Activated CD4-positive, alpha-beta T cell treated with anti-CD3 and anti-CD28 coated beads, Interleukin-2, amount 10 ng/mL, durations not matched to agents 24 days and 14 days (primary cell): ENCODE data around the gene PRKCQ. TPM values are rescaled to one million over a fixed set of nuclear protein-coding genes. Genes with fewer than 3 reads are reported as not detected.
"Not testable (repeated sequence)": the region's sequence is repeated elsewhere in the genome, so short reads cannot be mapped to it uniquely, and the experiment has no call there.

Experiments used
- DNase-seq: peaks from one replicate; pipeline ENCODE4 v3.0.0; 2022
- H3K27ac Mint-ChIP-seq: one replicate; pipeline ENCODE4 v1.8.0; 2022; ENCODE audit warnings: mild to moderate bottlenecking, mixed read lengths
- H3K27me3 Mint-ChIP-seq: one replicate; pipeline ENCODE4 v1.8.0; 2022; ENCODE audit warnings: mixed read lengths
- H3K36me3 Mint-ChIP-seq: one replicate; pipeline ENCODE4 v1.8.0; 2022; ENCODE audit warnings: low read depth, mild to moderate bottlenecking, mixed read lengths
- H3K4me1 Mint-ChIP-seq: one replicate; pipeline ENCODE4 v1.8.0; 2021; ENCODE audit warnings: mixed read lengths
- H3K4me3 Mint-ChIP-seq: one replicate; pipeline ENCODE4 v1.8.0; 2022; ENCODE audit warnings: mild to moderate bottlenecking, moderate library complexity, mixed read lengths
- H3K9me3 Mint-ChIP-seq: one replicate; pipeline ENCODE4 v1.8.0; 2021; ENCODE audit warnings: mixed read lengths
- intact Hi-C: fragments of 100-400 bp; cut with micrococcal nuclease; formaldehyde crosslinking; loops from one replicate; pipeline ENCODE4 v1.15.1; 2023
- total RNA-seq: library from RNA; stranded (reverse); gene quantifications from 2 replicates; pipeline ENCODE4 v1.2.3, GENCODE V29; 2022

Gene PRKCQ
- total RNA-seq, 1 donor from 2014 or later: 36.0 TPM

DNA sequence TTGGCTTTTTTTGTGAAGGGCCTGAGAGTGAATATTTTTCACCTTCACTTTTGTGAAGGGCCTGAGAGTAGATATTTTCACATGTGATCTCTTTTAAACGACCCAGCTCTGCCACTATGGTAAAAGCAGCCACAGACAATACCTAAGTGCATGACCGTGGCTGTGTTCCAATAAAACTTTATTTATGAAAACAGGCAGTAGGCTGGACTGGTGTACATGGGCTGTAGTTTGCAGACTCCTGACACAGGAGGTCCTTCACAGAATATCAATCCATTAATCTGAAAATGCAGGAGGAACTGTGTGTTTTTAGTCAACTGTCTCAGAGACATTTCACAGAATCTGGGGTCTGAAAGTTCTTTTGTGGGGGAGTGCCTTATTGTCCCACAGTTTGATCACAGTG, 186.9 kb downstream of the PRKCQ start:
- Mint-ChIP-seq H3K4me3 (no peak overlapping the region), H3K27me3 (no peaks in the 10 kb centered on the region), H3K9me3 (peaks cover 20% of the 10 kb centered on the region), H3K27ac (no peak overlapping the region), H3K36me3 (peaks cover 37% of the 10 kb centered on the region), H3K4me1 (no peaks in the 10 kb centered on the region)
- intact Hi-C loops: no loop called here
- no peak for DNase-seq

DNA sequence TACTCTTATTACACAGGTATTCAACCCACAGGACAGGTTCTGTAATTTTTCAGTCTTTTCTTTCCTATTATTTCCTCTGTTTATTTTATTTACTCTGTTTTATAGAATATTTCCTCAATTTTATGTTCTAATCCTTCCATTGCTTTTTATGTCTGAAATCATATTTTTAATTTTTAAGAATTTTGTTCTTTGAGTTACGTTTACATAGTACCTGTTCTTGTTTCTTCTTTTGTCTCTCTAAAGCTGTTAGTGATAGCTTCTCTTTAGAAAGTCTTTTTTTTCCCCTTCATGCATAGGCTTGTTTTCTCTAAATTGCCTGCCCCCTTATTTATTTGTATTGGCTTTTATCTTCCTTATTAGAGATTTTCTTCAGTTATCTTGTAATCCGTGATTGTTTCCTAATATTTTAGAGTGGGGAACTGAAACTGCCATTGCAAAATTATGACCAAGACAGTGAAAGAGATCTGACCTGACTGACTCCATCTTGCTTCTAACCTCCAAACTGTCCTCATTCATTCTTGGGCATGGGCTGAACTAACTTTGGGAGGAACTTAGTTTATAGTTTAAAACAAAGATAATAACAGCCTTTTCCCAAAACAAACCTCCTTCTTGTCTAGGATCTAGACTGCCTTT, 189.7 kb downstream of the PRKCQ start:
- H3K9me3 Mint-ChIP-seq: peaks cover 24% of the 10 kb centered on the region
- no peaks in the 10 kb centered on the region for H3K4me1 Mint-ChIP-seq
- no peak overlapping the region for H3K27ac Mint-ChIP-seq
- no peaks in the 10 kb centered on the region for H3K27me3 Mint-ChIP-seq
- no peak for DNase-seq
- intact Hi-C loops: no loop called here
- H3K4me3 Mint-ChIP-seq: no peak overlapping the region
- H3K36me3 Mint-ChIP-seq: peaks cover 43% of the 10 kb centered on the region

GRCh38 chr10:6388261-6388893, 191.7 kb downstream of the PRKCQ start:
- Mint-ChIP-seq H3K4me1 (peaks cover 1% of the 10 kb centered on the region), H3K9me3 (peaks cover 24% of the 10 kb centered on the region), H3K27ac (no peak overlapping the region), H3K36me3 (peaks cover 37% of the 10 kb centered on the region), H3K27me3 (no peaks in the 10 kb centered on the region), H3K4me3 (no peak overlapping the region)
- no peak for DNase-seq
- intact Hi-C loops: no loop called here

DNA sequence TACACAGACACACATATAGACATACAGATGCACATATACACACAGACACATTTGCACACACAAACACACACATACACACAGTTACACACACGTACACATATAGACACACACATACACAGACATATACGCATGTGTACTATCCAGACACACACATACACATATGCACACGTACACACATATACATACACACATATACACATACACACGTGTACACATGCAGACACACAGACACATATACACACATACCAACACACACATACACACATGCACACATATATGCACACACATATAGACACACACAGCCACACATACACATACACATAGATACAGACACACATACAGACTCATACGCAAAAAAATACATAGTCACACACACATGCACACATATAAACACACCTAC, 193.1 kb downstream of the PRKCQ start:
- Mint-ChIP-seq H3K4me1 (peaks cover 11% of the 10 kb centered on the region), H3K4me3 (no peak overlapping the region), H3K36me3 (peaks cover 36% of the 10 kb centered on the region), H3K9me3 (peaks cover 24% of the 10 kb centered on the region), H3K27ac (no peak overlapping the region), H3K27me3 (no peaks in the 10 kb centered on the region)
- no peak for DNase-seq
- intact Hi-C loops: no loop called here

- Mint-ChIP-seq H3K4me3 (no peak overlapping the region), H3K4me1 (peaks cover 16% of the 10 kb centered on the region), H3K27ac (no peak overlapping the region), H3K27me3 (no peaks in the 10 kb centered on the region), H3K36me3 (peaks cover 33% of the 10 kb centered on the region), H3K9me3 (peaks cover 21% of the 10 kb centered on the region)
- intact Hi-C loops: no loop called here
- DNase-seq: no peak
Measured at GRCh38 chr10:6386346-6386745, 193.7 kb downstream of the PRKCQ start.

GRCh38 chr10:6385665-6386064, 194.4 kb downstream of the PRKCQ start:
- DNase-seq: no peak
- H3K4me1 Mint-ChIP-seq: peaks cover 20% of the 10 kb centered on the region
- H3K36me3 Mint-ChIP-seq: peaks cover 34% of the 10 kb centered on the region
- H3K9me3 Mint-ChIP-seq: peaks cover 22% of the 10 kb centered on the region
- no peak overlapping the region for H3K27ac Mint-ChIP-seq
- no peaks in the 10 kb centered on the region for H3K27me3 Mint-ChIP-seq
- intact Hi-C loops: no loop called here
- no peak overlapping the region for H3K4me3 Mint-ChIP-seq

DNA sequence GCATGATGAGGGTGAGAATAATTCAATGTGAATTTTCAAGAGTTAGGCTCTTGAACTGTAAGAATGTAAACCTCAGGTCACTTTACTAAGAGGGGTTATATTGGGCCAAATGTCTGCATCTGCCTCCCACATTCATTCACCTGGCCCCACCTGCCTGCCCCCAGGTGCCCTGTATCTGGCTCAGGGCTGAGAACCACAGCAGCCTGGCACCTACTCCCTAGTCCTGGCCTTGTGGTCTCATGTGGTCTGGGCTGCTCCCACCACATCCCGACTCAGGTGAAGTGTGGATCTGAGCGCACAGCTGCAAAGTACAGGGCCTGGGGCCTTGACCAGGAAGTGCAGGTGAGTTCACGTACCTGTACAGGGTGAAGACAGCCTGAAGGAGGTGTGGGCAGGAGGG, 195.2 kb downstream of the PRKCQ start:
- Mint-ChIP-seq H3K27ac (no peak overlapping the region), H3K4me3 (no peak overlapping the region), H3K4me1 (peaks cover 20% of the 10 kb centered on the region), H3K27me3 (no peaks in the 10 kb centered on the region), H3K36me3 (peaks cover 38% of the 10 kb centered on the region), H3K9me3 (peaks cover 23% of the 10 kb centered on the region)
- intact Hi-C loops: no loop called here
- no peak for DNase-seq

GRCh38 chr10:6384031-6384430, 196.0 kb downstream of the PRKCQ start:
- Mint-ChIP-seq H3K4me1 (peaks cover 20% of the 10 kb centered on the region), H3K27me3 (no peaks in the 10 kb centered on the region), H3K27ac (no peak overlapping the region), H3K36me3 (peaks cover 40% of the 10 kb centered on the region), H3K4me3 (no peak overlapping the region), H3K9me3 (peaks cover 23% of the 10 kb centered on the region)
- DNase-seq: no peak
- intact Hi-C loops: no loop called here

GRCh38 chr10:6383096-6383812, 196.8 kb downstream of the PRKCQ start:
- peaks cover 21% of the 10 kb centered on the region for H3K9me3 Mint-ChIP-seq
- peak; percentile 51 for DNase-seq
- H3K4me1 Mint-ChIP-seq: peaks cover 20% of the 10 kb centered on the region
- intact Hi-C loops: no loop called here
- H3K4me3 Mint-ChIP-seq: no peak overlapping the region
- peaks cover 41% of the 10 kb centered on the region for H3K36me3 Mint-ChIP-seq
- no peaks in the 10 kb centered on the region for H3K27me3 Mint-ChIP-seq
- H3K27ac Mint-ChIP-seq: no peak overlapping the region

DNA sequence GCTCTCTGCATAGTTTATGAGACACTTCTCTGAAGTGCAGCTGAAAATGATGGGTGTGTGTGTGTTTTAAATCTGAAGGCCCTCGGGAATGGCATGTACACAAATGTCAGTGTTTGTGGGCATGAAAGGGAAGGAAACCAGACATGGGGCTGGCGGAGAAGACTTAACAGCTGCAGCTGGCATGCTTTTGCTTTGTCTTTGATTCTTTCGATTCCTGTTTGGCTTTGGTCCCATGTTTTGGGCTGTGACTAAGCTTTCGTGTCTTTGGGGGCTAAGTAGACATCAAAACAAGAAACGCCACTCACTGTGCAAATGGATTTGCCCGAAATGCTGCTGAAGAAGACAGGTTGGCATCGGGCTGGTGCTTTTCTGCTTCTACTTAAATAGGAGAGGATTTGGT, 198.0 kb downstream of the PRKCQ start:
- peak overlapping the region; percentile 65 for H3K4me3 Mint-ChIP-seq
- H3K4me1 Mint-ChIP-seq: peaks cover 20% of the 10 kb centered on the region
- peak overlapping the region; percentile 6 for H3K27ac Mint-ChIP-seq
- no peaks in the 10 kb centered on the region for H3K27me3 Mint-ChIP-seq
- peaks cover 45% of the 10 kb centered on the region for H3K36me3 Mint-ChIP-seq
- intact Hi-C loops: no loop called here
- peak; percentile 76 for DNase-seq
- H3K9me3 Mint-ChIP-seq: peaks cover 21% of the 10 kb centered on the region

DNA sequence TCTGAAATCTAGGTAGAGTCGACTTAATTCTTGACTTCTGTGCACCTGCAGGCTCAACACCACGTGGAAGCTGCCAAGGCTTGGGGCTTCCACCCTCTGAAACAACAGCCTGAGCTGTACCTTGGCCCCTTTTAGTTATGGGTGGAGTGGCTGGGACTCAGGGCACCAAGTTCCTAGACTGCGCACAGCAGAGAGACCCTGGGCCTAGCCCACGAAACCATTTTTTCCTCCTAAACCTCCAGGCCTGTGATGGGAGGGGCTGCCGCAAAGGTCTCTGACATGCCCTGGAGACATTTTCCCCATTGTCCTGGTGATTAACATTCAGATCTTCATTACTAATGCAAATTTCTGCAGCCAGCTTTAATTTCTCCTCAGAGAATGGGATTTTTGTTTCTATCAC, 199.6 kb downstream of the PRKCQ start:
- H3K27ac Mint-ChIP-seq, H3K27me3 Mint-ChIP-seq, H3K4me3 Mint-ChIP-seq, intact Hi-C loops, DNase-seq: not testable (repeated sequence)
- Mint-ChIP-seq H3K4me1 (peaks cover 20% of the 10 kb centered on the region), H3K36me3 (peaks cover 46% of the 10 kb centered on the region), H3K9me3 (peaks cover 21% of the 10 kb centered on the region)

DNA sequence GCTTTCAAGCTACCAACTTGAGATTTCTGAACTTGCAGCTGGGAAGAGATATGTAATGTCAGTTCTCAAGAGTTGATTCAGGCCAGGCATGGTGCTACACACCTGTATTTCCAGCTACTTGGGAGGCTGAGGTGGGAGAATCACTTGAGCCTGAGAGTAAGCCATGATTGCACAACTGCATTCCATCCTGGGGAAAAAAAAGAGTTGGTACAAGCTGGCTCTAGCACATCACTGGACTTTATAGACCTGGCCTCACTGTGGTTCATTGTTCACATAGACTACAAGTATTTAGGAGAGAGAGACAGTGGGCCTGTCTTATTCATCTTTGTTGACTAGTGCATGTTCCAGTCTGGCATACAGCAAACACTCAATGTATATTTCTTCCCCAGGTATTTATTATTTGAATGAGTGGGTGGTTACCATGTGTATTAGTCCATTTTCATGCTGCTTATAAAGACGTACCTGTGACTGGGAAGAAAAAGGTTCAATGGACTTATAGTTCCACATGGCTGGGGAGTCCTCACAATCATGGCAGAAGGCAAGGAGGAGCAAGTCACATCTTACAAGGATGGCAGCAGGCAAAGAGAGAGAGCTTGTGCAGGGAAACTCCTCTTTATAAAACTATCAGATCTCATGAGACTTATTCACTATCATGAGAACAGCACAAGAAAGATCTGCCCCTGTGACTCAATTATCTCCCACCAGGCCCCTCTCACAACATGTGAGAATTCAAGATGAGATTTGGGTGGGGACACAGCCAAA, 200.9 kb downstream of the PRKCQ start:
- Mint-ChIP-seq H3K27me3 (no peaks in the 10 kb centered on the region), H3K4me3 (no peak overlapping the region), H3K9me3 (peaks cover 21% of the 10 kb centered on the region), H3K36me3 (peaks cover 44% of the 10 kb centered on the region), H3K27ac (no peak overlapping the region), H3K4me1 (peaks cover 20% of the 10 kb centered on the region)
- DNase-seq: peak; percentile 32
- intact Hi-C loops: no loop called here
